HG03066 (cell line): ENCODE measurements around the gene SHROOM2.
"Not testable (repeated sequence)": the region's sequence is repeated elsewhere in the genome, so short reads cannot be mapped to it uniquely, and the experiment has no call there.

Source experiments
- ATAC-seq: cut with Tn5 transposase; IDR thresholded peaks from one replicate; pipeline ENCODE4 v1.9.1; 2021; ENCODE audit warnings: low read depth; ENCODE audit not compliant: unreplicated experiment

Gene SHROOM2, protein sequence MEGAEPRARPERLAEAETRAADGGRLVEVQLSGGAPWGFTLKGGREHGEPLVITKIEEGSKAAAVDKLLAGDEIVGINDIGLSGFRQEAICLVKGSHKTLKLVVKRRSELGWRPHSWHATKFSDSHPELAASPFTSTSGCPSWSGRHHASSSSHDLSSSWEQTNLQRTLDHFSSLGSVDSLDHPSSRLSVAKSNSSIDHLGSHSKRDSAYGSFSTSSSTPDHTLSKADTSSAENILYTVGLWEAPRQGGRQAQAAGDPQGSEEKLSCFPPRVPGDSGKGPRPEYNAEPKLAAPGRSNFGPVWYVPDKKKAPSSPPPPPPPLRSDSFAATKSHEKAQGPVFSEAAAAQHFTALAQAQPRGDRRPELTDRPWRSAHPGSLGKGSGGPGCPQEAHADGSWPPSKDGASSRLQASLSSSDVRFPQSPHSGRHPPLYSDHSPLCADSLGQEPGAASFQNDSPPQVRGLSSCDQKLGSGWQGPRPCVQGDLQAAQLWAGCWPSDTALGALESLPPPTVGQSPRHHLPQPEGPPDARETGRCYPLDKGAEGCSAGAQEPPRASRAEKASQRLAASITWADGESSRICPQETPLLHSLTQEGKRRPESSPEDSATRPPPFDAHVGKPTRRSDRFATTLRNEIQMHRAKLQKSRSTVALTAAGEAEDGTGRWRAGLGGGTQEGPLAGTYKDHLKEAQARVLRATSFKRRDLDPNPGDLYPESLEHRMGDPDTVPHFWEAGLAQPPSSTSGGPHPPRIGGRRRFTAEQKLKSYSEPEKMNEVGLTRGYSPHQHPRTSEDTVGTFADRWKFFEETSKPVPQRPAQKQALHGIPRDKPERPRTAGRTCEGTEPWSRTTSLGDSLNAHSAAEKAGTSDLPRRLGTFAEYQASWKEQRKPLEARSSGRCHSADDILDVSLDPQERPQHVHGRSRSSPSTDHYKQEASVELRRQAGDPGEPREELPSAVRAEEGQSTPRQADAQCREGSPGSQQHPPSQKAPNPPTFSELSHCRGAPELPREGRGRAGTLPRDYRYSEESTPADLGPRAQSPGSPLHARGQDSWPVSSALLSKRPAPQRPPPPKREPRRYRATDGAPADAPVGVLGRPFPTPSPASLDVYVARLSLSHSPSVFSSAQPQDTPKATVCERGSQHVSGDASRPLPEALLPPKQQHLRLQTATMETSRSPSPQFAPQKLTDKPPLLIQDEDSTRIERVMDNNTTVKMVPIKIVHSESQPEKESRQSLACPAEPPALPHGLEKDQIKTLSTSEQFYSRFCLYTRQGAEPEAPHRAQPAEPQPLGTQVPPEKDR (N-terminal part only)

DNA sequence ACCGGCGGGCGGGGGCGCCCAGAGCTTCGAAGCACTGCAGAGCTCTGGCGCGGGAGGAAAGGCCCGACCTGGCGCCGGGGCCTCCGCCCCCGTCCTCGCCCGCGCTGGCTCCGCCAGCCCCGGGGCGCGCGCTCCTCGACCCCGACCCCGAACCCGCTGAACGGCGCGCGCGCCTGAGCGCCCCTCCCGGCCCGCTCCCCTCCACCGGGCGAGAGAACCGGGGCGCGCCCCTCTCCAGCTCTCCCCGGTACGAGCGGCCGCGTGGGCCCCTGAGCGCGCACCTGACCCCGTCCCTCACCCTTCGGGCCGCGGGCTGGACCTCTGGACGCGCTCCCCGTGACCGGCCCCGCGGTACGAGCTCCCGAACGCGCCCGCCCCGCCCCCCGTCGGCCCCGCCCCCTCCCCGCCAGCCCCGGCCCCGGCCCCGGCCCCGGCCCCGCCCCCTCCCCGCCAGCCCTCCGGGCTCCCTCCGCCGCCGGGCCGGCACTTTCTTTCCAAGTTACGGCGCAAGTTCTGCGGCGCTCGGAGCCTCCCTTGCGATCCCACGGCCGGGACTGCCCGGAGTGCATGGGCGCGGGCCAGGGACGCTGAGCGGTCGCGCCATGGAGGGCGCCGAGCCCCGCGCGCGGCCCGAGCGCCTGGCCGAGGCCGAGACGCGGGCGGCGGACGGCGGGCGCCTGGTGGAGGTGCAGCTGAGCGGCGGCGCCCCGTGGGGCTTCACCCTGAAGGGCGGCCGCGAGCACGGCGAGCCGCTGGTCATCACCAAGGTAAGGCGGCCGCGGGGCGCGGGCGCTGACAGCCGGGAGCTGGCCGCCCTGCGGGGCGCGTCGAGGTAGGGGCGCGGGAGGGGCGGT is at the start of gene SHROOM2:
TSS of gene SHROOM2 (plus strand) at position 486 of the 854 bp plus-strand sequence. CDS start at position 603, 117 bp downstream.
- no peak for ATAC-seq

- ATAC-seq: no peak
Observed at GRCh38 chrX:9737363-9737762, 48.9 kb upstream of the SHROOM2 start.

GRCh38 chrX:9738151-9738550 is 48.1 kb upstream of the SHROOM2 start:
- ATAC-seq: no peak

DNA sequence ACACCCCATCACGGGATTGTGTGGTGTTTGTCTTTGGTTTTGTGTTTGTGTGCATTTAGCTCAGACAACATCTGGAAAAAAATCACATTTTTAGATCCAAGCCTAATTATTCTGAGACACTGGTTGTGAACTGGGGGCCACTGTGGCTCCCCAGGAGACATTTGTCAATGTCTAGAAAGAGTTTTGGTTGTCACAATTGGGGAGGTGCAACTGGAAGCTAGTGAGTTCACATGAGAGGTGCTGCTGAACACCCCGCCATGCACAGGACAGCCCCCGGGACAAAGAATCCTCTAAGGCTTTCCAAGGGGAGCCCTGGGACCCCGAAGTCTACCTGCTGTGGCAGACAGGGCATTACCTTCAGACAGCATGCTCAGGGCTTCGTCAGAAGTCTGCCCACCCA is 47.1 kb upstream of the SHROOM2 start:
- no peak for ATAC-seq

DNA sequence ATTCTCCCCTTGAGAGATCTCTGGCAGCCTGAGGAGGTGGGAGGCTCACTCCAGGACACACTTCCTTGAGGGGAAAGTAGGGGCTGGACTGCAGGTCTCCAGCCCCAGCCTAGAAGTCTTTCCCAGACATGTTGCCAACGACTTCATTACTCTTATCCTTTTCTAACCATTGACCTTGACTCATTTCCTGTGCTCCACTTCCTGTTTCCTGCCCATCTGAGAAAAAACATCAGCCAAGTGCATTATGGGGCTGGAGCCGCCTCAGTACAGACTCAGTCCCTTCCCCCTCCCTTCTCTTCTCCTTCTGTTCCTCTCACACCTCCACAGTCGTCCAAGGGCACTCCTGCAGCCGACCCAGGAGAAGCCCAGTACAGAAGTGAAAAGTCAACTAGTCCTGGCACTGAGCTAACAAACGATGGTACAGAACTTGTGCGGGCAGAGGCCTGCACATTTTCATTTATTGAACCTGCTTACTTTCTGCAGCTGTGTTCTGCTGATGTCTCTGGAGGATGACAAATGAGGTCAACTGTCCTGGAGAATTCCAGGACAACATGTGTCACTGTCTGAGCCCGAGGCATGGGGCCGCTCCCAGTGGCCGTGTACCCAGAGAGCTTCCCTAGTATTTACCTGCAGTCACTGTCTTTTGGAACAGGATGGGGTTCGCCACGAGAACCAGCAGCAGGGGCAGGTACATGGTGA is 40.7 kb upstream of the SHROOM2 start:
- no peak for ATAC-seq

- no peak for ATAC-seq
Observed at GRCh38 chrX:9746148-9746888, 39.9 kb upstream of the SHROOM2 start.

- ATAC-seq: no peak
Observed at GRCh38 chrX:9747644-9748043, 38.6 kb upstream of the SHROOM2 start.

DNA sequence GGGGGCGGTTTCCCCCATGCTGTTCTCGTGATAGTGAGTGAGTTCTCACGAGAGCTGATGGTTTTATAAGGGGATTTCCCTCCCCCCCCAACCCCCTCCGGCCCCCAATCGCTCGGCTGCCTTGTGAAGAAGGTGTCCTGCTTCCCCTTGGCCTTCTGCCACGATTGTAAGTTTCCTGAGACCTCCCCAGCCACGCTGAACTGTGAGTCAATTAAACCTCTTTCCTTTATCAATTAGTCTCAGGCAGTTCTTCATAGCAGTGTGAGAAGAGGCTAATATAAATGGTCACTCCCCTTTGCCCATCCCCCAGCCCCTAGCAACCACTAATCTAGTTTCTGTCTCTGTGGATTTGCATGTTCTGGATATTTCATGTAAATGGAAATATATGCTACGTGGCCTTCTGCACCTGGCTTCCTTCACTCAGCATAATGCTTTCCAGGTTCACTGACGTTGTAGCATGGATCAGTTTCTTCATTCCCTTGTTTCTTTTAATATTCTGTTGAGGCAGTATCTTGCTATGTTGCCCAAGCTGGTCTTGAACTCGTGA is 37.0 kb upstream of the SHROOM2 start:
- ATAC-seq: no peak

GRCh38 chrX:9757366-9757765 is 28.9 kb upstream of the SHROOM2 start:
- no peak for ATAC-seq

GRCh38 chrX:9758021-9758638 is 28.1 kb upstream of the SHROOM2 start:
- no peak for ATAC-seq

GRCh38 chrX:9759337-9759736 is 26.9 kb upstream of the SHROOM2 start:
- no peak for ATAC-seq

GRCh38 chrX:9765072-9765736 is 21.0 kb upstream of the SHROOM2 start:
- no peak for ATAC-seq

DNA sequence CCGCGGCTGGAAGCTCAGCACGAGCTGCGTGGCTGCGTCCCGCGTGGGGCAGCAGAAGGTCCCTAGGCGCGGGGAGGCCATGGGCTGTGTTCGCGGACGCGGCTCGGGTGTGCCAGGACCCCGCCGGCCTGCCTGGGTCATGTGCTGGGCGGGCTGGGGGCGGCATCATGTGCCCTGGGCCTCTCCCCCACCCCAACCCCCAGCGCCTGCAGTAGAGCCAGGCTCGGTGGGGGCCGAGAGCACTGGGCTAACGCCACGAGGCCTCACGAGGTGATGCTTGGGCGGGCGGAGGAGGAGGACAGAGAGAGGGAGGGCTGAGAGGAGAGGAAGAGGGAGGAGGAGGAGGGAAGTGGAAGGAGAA is 20.5 kb upstream of the SHROOM2 start, which contains the start of gene GPR143:
TSS of gene GPR143 (minus strand) at position 111 of the 361 bp plus-strand sequence. CDS start at position 81, 30 bp downstream.
- no peak for ATAC-seq

GRCh38 chrX:9767375-9767774 is 18.9 kb upstream of the SHROOM2 start:
- no peak for ATAC-seq

- ATAC-seq: not testable (repeated sequence)
Observed at GRCh38 chrX:9768321-9768839, 17.8 kb upstream of the SHROOM2 start.

GRCh38 chrX:9770319-9770718 is 15.9 kb upstream of the SHROOM2 start:
- ATAC-seq: no peak

- no peak for ATAC-seq
Observed at GRCh38 chrX:9772943-9773342, 13.3 kb upstream of the SHROOM2 start.
